ENCODE data around the gene NACA. TPM values are rescaled to one million over a fixed set of nuclear protein-coding genes. Genes with fewer than 3 reads are reported as not detected.

Gene NACA
- total RNA-seq, 1 donor from 2014 or later: 2,450 TPM

GRCh38 chr12:56723889-56724700 lies 1.0 kb downstream of the NACA start:
- H4K20me1 ChIP-seq (ENCODE audit: low read depth): peaks cover 56% of the 10 kb centered on the region
- H3K4me1 Mint-ChIP-seq: peaks cover 46% of the 10 kb centered on the region

DNA sequence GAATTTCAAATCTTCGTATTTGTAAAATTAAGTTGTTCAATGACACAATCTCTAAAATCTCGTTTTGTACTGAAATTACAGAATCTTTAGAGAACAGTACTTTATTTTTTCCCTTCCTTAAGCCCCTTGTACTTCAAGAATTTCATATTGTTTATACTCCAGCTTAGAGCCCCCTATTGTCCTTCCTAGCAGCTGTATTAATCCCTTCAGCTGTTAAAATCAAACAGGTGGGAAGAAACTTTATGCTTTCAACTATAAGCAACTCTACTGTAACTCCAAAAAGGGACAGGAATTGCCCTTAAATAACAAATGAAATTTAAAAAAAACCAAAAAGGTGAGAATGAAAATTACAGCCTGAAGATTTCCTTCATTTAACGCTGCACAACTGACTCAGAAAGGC lies 1.7 kb downstream of the NACA start:
- Histone ChIP-seq H4K20me1 (ENCODE audit: low read depth) (peaks cover 63% of the 10 kb centered on the region), H3K4me3 (peak overlapping the region; percentile 91), H2AFZ (replicated peaks) (no peak overlapping the region), H3K27me3 (no peaks in the 10 kb centered on the region), H3K9ac (peak overlapping the region; percentile 98), H3K79me2 (ENCODE audit: low read depth) (peaks cover 69% of the 10 kb centered on the region), H3K4me2 (peak overlapping the region; percentile 91), H3K27ac (no peak overlapping the region), H3F3A (ENCODE audit: low read depth) (peaks cover 56% of the 10 kb centered on the region), H3K4me1 (peaks cover 48% of the 10 kb centered on the region), H3K9me3 (ENCODE audit: low read depth) (no peaks in the 10 kb centered on the region), H3K36me3 (no peaks in the 10 kb centered on the region)
- Mint-ChIP-seq H3K9me3 (no peaks in the 10 kb centered on the region), H3K36me3 (peaks cover 45% of the 10 kb centered on the region), H3K27ac (no peak overlapping the region), H3K4me1 (peaks cover 52% of the 10 kb centered on the region), H3K27me3 (ENCODE audit: insufficient read depth, low read depth) (peaks cover 13% of the 10 kb centered on the region), H3K4me3 (peak overlapping the region; percentile 96)
- no peak for DNase-seq (ENCODE audit: low spot score)
- TF ChIP-seq EZH2phosphoT487 (IDR thresholded peaks at IDR 0.05) (no peak), CTCF (IDR thresholded peaks at IDR 0.05) (no peak), EZH2 (IDR thresholded peaks at IDR 0.05) (no peak)

More at GRCh38 chr12:56723889-56724700, 1.0 kb downstream of the NACA start:
- peak overlapping the region; percentile 91 for H3K4me2 ChIP-seq
- TF ChIP-seq EZH2phosphoT487 (IDR thresholded peaks at IDR 0.05) (no peak), EZH2 (IDR thresholded peaks at IDR 0.05) (no peak), CTCF (IDR thresholded peaks at IDR 0.05) (no peak)
- H3F3A ChIP-seq (ENCODE audit: low read depth): peaks cover 61% of the 10 kb centered on the region
- no peaks in the 10 kb centered on the region for H3K9me3 ChIP-seq (ENCODE audit: low read depth)
- H3K4me1 ChIP-seq: peaks cover 45% of the 10 kb centered on the region
- peak overlapping the region; percentile 98 for H3K9ac ChIP-seq
- Mint-ChIP-seq H3K4me3 (peak overlapping the region; percentile 96), H3K9me3 (no peaks in the 10 kb centered on the region), H3K27ac (peak overlapping the region; percentile 97), H3K27me3 (ENCODE audit: insufficient read depth, low read depth) (peaks cover 13% of the 10 kb centered on the region), H3K36me3 (peaks cover 39% of the 10 kb centered on the region)
- peak overlapping the region; percentile 91 for H3K4me3 ChIP-seq
- no peaks in the 10 kb centered on the region for H3K36me3 ChIP-seq
- H3K27ac ChIP-seq: peak overlapping the region; percentile 97
- H3K79me2 ChIP-seq (ENCODE audit: low read depth): peaks cover 61% of the 10 kb centered on the region
- no peak overlapping the region for H2AFZ ChIP-seq (replicated peaks)
- DNase-seq (ENCODE audit: low spot score): peak; percentile 39
- H3K27me3 ChIP-seq: no peaks in the 10 kb centered on the region

DNA sequence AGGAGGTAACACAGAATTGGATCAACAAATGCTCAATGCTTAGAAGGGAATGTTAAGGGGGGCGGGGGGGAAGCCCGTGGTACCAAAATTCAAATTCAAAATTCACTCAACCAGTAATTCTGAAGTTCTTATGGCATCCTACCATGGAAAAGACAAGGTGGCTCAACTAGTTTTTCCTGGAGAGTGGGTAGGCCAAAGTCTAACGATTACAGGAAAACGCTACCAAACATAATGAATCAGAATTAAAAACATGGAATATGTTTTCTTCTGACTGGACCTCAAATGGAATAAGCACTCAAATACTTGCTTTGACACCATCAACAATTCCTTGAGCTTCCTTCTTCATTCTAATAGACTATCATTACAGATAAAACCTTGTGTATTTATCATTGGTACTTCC lies 2.3 kb downstream of the NACA start:
- no peak overlapping the region for H2AFZ ChIP-seq (replicated peaks)
- H3K9me3 Mint-ChIP-seq: no peaks in the 10 kb centered on the region
- H3K4me3 ChIP-seq: peak overlapping the region; percentile 91
- H3K4me1 ChIP-seq: peaks cover 48% of the 10 kb centered on the region
- peaks cover 45% of the 10 kb centered on the region for H3K36me3 Mint-ChIP-seq
- H3K9ac ChIP-seq: peak overlapping the region; percentile 98
- H3K36me3 ChIP-seq: no peaks in the 10 kb centered on the region
- no peaks in the 10 kb centered on the region for H3K27me3 ChIP-seq
- H3K9me3 ChIP-seq (ENCODE audit: low read depth): no peaks in the 10 kb centered on the region
- peaks cover 67% of the 10 kb centered on the region for H4K20me1 ChIP-seq (ENCODE audit: low read depth)
- no peak for DNase-seq (ENCODE audit: low spot score)
- peaks cover 52% of the 10 kb centered on the region for H3K4me1 Mint-ChIP-seq
- no peak overlapping the region for H3K27ac Mint-ChIP-seq
- peaks cover 13% of the 10 kb centered on the region for H3K27me3 Mint-ChIP-seq (ENCODE audit: insufficient read depth, low read depth)
- H3K79me2 ChIP-seq (ENCODE audit: low read depth): peaks cover 74% of the 10 kb centered on the region
- H3K27ac ChIP-seq: no peak overlapping the region
- H3K4me3 Mint-ChIP-seq: peak overlapping the region; percentile 96
- TF ChIP-seq EZH2phosphoT487 (IDR thresholded peaks at IDR 0.05) (no peak), EZH2 (IDR thresholded peaks at IDR 0.05) (no peak), CTCF (IDR thresholded peaks at IDR 0.05) (no peak)
- H3K4me2 ChIP-seq: peak overlapping the region; percentile 91
- peaks cover 53% of the 10 kb centered on the region for H3F3A ChIP-seq (ENCODE audit: low read depth)

Data from neural progenitor cell (in vitro differentiated cells).